ENCODE data around the gene EFTUD2. TPM values are rescaled to one million over a fixed set of nuclear protein-coding genes. Genes with fewer than 3 reads are reported as not detected.

EFTUD2 gene
- total RNA-seq, 1 experiment from 2014 or later: 150 TPM

- TF ChIP-seq SIN3A (IDR thresholded peaks at IDR 0.05; ENCODE audit: low read depth): no peak
- TF ChIP-seq CTCF (IDR thresholded peaks at IDR 0.05 in 2 of 3, conservative IDR thresholded peaks at IDR 0.05 in 1 of 3; ENCODE audit: borderline replicate concordance in 1 of 3, insufficient read depth in 1 of 3, low read depth in 2 of 3, low read length in 2 of 3): no peak
- TF ChIP-seq MAX (IDR thresholded peaks at IDR 0.05): no peak
- no peak for TF ChIP-seq ZNF274 (IDR thresholded peaks at IDR 0.05; ENCODE audit: low read depth, low read length)
- TF ChIP-seq CBX3 (IDR thresholded peaks at IDR 0.05; ENCODE audit: low read depth): no peak
- TF ChIP-seq FOSL1 (IDR thresholded peaks at IDR 0.05; ENCODE audit: low read depth): no peak
- no peak for TF ChIP-seq ZFX (IDR thresholded peaks at IDR 0.05)
- TF ChIP-seq ZBTB33 (IDR thresholded peaks at IDR 0.05; ENCODE audit: extremely low read depth, insufficient replicate concordance, low read length): no peak
- no peak for TF ChIP-seq EZH2 (IDR thresholded peaks at IDR 0.05)
- TF ChIP-seq YY1 (IDR thresholded peaks at IDR 0.05; ENCODE audit: extremely low read depth, insufficient replicate concordance, low read depth, low read length): no peak
- no peak for TF ChIP-seq SRF (IDR thresholded peaks at IDR 0.05; ENCODE audit: low read depth)
- Histone ChIP-seq H3K9ac (ENCODE audit: low read length) (no peak overlapping the region), H3K27me3 (ENCODE audit: insufficient read depth, low read length) (no peaks in the 10 kb centered on the region), H3K4me2 (ENCODE audit: low read length) (no peak overlapping the region), H3K4me3 (replicated peaks in 1 of 2; ENCODE audit: low read depth in 1 of 2, low read length in 2 of 2) (no peak overlapping the region), H2AFZ (ENCODE audit: low read depth, low read length, poor library complexity, severe bottlenecking) (no peak overlapping the region), H3K9me3 (ENCODE audit: control insufficient read depth in 1 of 2, insufficient read depth in 1 of 2, low read depth in 1 of 2, low read length in 2 of 2) (no peaks in the 10 kb centered on the region), H3K9me2 (ENCODE audit: insufficient read depth) (no peaks in the 10 kb centered on the region), H3K79me2 (ENCODE audit: insufficient read depth, low read length) (no peaks in the 10 kb centered on the region), H3K27ac (ENCODE audit: low read depth, low read length) (no peak overlapping the region), H3K4me1 (ENCODE audit: control insufficient read depth in 1 of 2, insufficient read depth in 2 of 2, low read length in 2 of 2) (no peaks in the 10 kb centered on the region), H4K20me1 (ENCODE audit: insufficient read depth) (no peaks in the 10 kb centered on the region; the same call in 1 of the 2 replicates), H3K36me3 (ENCODE audit: control insufficient read depth in 1 of 2, insufficient read depth in 2 of 2, low read length in 2 of 2) (peaks cover 44 to 63% of the 10 kb centered on the region in 2 experiments)
- no TSS peak for BruUV-seq (replicated peaks)
- ChIA-PET POLR2A (no interaction called here), CTCF (interaction anchor here (0.9 to 5.9 kb wide), 3 partner anchors 11 to 92 kb away, joined by 3 to 52 read pairs (median 4); no protein-coding TSS in a partner anchor), RAD21 (ENCODE audit: low non-redundant PET in 1 of 2, low total read pairs in 2 of 2, uncharacterized antibody in 2 of 2, unreplicated experiment in 2 of 2) (no interaction called here)
- intact Hi-C loops (cut with micrococcal nuclease): no loop called here
- DNase-seq (ENCODE audit: low read depth, low spot score) (no peak), ATAC-seq (no peak)
Observed at GRCh38 chr17:44867841-44868240, 31.4 kb downstream of the EFTUD2 start.
